ENCODE measurements around the gene GTPBP10.
"Not testable (repeated sequence)": the region's sequence is repeated elsewhere in the genome, so short reads cannot be mapped to it uniquely, and the experiment has no call there.

The GTPBP10 gene
- 3.7 to 25.7 (median 12.4) reads per million in 17 experiments for total RNA-seq

GRCh38 chr7:90346336-90347125 is at the start of gene GTPBP10:
TSS of gene GTPBP10 (plus strand) at chr7:90346716. CDS start at chr7:90346742, 26 bp downstream.
- DNase-seq = peak; percentile 98 to 99 (median 98)

- DNase-seq = peak; percentile 9 to 57 (median 38)
Observed at GRCh38 chr7:90298145-90299038, 48.1 kb upstream of the GTPBP10 start.

GRCh38 chr7:90303241-90303640 is 43.3 kb upstream of the GTPBP10 start:
- DNase-seq = no peak

GRCh38 chr7:90309872-90310271 is 36.6 kb upstream of the GTPBP10 start:
- DNase-seq = no peak

GRCh38 chr7:90311175-90311574 is 35.3 kb upstream of the GTPBP10 start:
- no peak for DNase-seq

- peak in 3 of 4 experiments; percentile 4 to 38 (median 30) for DNase-seq
Observed at GRCh38 chr7:90312745-90313144, 33.8 kb upstream of the GTPBP10 start.

- DNase-seq = no peak
Observed at GRCh38 chr7:90313907-90314306, 32.6 kb upstream of the GTPBP10 start.

GRCh38 chr7:90320014-90320413 is 26.5 kb upstream of the GTPBP10 start:
- no peak for DNase-seq

GRCh38 chr7:90320418-90320800 is 26.1 kb upstream of the GTPBP10 start:
- peak in 1 of 4 experiments; percentile 6 for DNase-seq

- peak in 3 of 4 experiments; percentile 4 to 29 (median 5) for DNase-seq
Observed at GRCh38 chr7:90320801-90321494, 25.6 kb upstream of the GTPBP10 start, which contains the start of gene FAM237B. TSS of gene FAM237B (minus strand) at chr7:90321304. CDS start at chr7:90319748, 1,556 bp downstream.

- no peak for DNase-seq
Observed at GRCh38 chr7:90322837-90323236, 23.7 kb upstream of the GTPBP10 start.

GRCh38 chr7:90326500-90326899 is 20.0 kb upstream of the GTPBP10 start:
- DNase-seq = no peak

- DNase-seq = no peak
Observed at GRCh38 chr7:90334193-90334843, 12.2 kb upstream of the GTPBP10 start.

- DNase-seq = not testable (repeated sequence)
Observed at GRCh38 chr7:90334926-90335325, 11.6 kb upstream of the GTPBP10 start.

- no peak for DNase-seq
Observed at GRCh38 chr7:90337106-90337505, 9.4 kb upstream of the GTPBP10 start.

- DNase-seq = no peak
Observed at GRCh38 chr7:90345016-90345415, 1.5 kb upstream of the GTPBP10 start.

- peak; percentile 36 to 72 (median 56) for DNase-seq
Observed at GRCh38 chr7:90345595-90346335, 751 bp upstream of the GTPBP10 start.

- DNase-seq = peak in 3 of 4 experiments; percentile 4 to 38 (median 27)
Observed at GRCh38 chr7:90347759-90348158, 1.2 kb downstream of the GTPBP10 start.

GRCh38 chr7:90349305-90349704 is 2.8 kb downstream of the GTPBP10 start:
- DNase-seq = no peak

GRCh38 chr7:90350032-90350431 is 3.5 kb downstream of the GTPBP10 start:
- not testable (repeated sequence) for DNase-seq

GRCh38 chr7:90351987-90352386 is 5.5 kb downstream of the GTPBP10 start:
- no peak for DNase-seq

Measured in suppressor macrophage (primary cell).